ENCODE data around the gene ASCC1. TPM values are rescaled to one million over a fixed set of nuclear protein-coding genes. Genes with fewer than 3 reads are reported as not detected.

Gene ASCC1
- total RNA-seq, 6 experiments from 2014 or later, result 21.0 to 29.6 (median 25.3) TPM

GRCh38 chr10:72066318-72067284 is 149.5 kb downstream of the ASCC1 start:
- peaks cover 10% of the 10 kb centered on the region for H3K4me1 Mint-ChIP-seq (ENCODE audit: low read depth)
- no peak for DNase-seq
- peaks cover 2% of the 10 kb centered on the region; the same call in 1 of the 2 replicates for H3K9me3 Mint-ChIP-seq
- H3K27me3 Mint-ChIP-seq (ENCODE audit: insufficient read depth), result peaks cover 12% of the 10 kb centered on the region
- no peak overlapping the region for H3K27ac Mint-ChIP-seq
- peaks cover 3% of the 10 kb centered on the region; the same call in 1 of the 2 replicates for H3K36me3 Mint-ChIP-seq (ENCODE audit: low read depth)
- no peak for TF ChIP-seq CTCF (IDR thresholded peaks at IDR 0.05)
- no peak overlapping the region for H3K4me3 Mint-ChIP-seq

- DNase-seq, result no peak
- no peaks in the 10 kb centered on the region for H3K9me3 Mint-ChIP-seq
- no peak overlapping the region for H3K4me3 Mint-ChIP-seq
- H3K27ac Mint-ChIP-seq, result no peak overlapping the region
- TF ChIP-seq CTCF (IDR thresholded peaks at IDR 0.05), result no peak
- H3K4me1 Mint-ChIP-seq (ENCODE audit: low read depth), result peaks cover 10% of the 10 kb centered on the region
- H3K27me3 Mint-ChIP-seq (ENCODE audit: insufficient read depth), result peaks cover 15% of the 10 kb centered on the region
- H3K36me3 Mint-ChIP-seq (ENCODE audit: low read depth), result no peaks in the 10 kb centered on the region
These were observed 150.5 kb downstream of the ASCC1 start for GRCh38 chr10:72065439-72066025.

GRCh38 chr10:72063703-72064391 is 152.2 kb downstream of the ASCC1 start:
- Mint-ChIP-seq H3K27me3 (ENCODE audit: insufficient read depth) (peaks cover 32% of the 10 kb centered on the region), H3K4me1 (ENCODE audit: low read depth) (peaks cover 8% of the 10 kb centered on the region), H3K9me3 (no peaks in the 10 kb centered on the region), H3K4me3 (no peak overlapping the region), H3K27ac (no peak overlapping the region), H3K36me3 (ENCODE audit: low read depth) (no peaks in the 10 kb centered on the region)
- no peak for DNase-seq
- no peak for TF ChIP-seq CTCF (IDR thresholded peaks at IDR 0.05)

GRCh38 chr10:72062832-72063702 is 153.0 kb downstream of the ASCC1 start:
- no peak overlapping the region for H3K27ac Mint-ChIP-seq
- H3K9me3 Mint-ChIP-seq, result no peaks in the 10 kb centered on the region
- DNase-seq, result no peak
- peaks cover 34% of the 10 kb centered on the region for H3K27me3 Mint-ChIP-seq (ENCODE audit: insufficient read depth)
- no peak overlapping the region for H3K4me3 Mint-ChIP-seq
- no peak for TF ChIP-seq CTCF (IDR thresholded peaks at IDR 0.05)
- no peaks in the 10 kb centered on the region for H3K36me3 Mint-ChIP-seq (ENCODE audit: low read depth)
- H3K4me1 Mint-ChIP-seq (ENCODE audit: low read depth), result peaks cover 8% of the 10 kb centered on the region

DNA sequence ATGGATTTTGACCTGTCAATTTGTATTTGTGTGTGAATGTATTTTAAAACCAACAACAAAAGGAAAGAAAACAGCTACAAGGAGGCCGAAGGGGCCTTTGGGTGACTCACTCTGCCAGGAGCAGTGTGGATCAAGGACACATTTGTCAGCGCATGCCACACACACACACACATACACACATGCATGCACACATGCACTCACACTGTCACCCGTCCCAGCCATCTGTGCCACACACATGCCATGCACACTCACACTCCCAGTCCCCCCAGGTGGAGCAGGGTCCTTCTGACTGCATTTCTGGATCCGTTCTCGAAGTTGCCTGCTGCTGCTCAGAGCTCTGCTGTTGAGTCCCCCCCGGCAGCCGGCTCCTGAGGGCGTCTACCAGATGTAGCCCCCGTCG is 153.7 kb downstream of the ASCC1 start:
- Mint-ChIP-seq H3K27ac (no peak overlapping the region), H3K9me3 (no peaks in the 10 kb centered on the region), H3K4me3 (no peak overlapping the region), H3K4me1 (ENCODE audit: low read depth) (peaks cover 8% of the 10 kb centered on the region), H3K36me3 (ENCODE audit: low read depth) (no peaks in the 10 kb centered on the region), H3K27me3 (ENCODE audit: insufficient read depth) (peaks cover 38% of the 10 kb centered on the region)
- no peak for TF ChIP-seq CTCF (IDR thresholded peaks at IDR 0.05)
- DNase-seq, result peak; percentile 59
